HepG2 (cell line): ENCODE data around the gene MVP. TPM values are rescaled to one million over a fixed set of nuclear protein-coding genes. Genes with fewer than 3 reads are reported as not detected.

Experiments
- CREB1 ChIP-seq, 2 experiments: fragments of 450-650 bp in 1 of 2; IDR thresholded peaks; 2 replicates each; pipeline ENCODE4 v1.6.1; 2016 to 2017; ENCODE audit warnings: control low read depth in 1 of 2, mild to moderate bottlenecking in 1 of 2, missing compliant biosample characterization in 1 of 2, missing genetic modification characterization in 1 of 2
- EP300 ChIP-seq, 3 experiments: sonication (generic) in 1 of 3; formaldehyde crosslinking in 1 of 3; IDR thresholded peaks; 2 replicates each; pipeline versions ENCODE4 v1.5.1 to v1.6.1; 2011 to 2020; ENCODE audit warnings: low read depth in 2 of 3, low read length in 2 of 3, borderline replicate concordance in 1 of 3, improper control_type of control experiment in 1 of 3, mild to moderate bottlenecking in 1 of 3, missing genetic modification reagents in 1 of 3, moderate library complexity in 1 of 3
- IRF9 ChIP-seq: sonication (generic); formaldehyde crosslinking; IDR thresholded peaks from 2 replicates; pipeline ENCODE4 v1.8.0; 2022; ENCODE audit warnings: missing genetic modification reagents, mild to moderate bottlenecking, borderline replicate concordance
- KMT2A ChIP-seq: sonication (generic); formaldehyde crosslinking; IDR thresholded peaks from 2 replicates; pipeline ENCODE4 v1.4.0; 2020; ENCODE audit warnings: missing genetic modification reagents
- LCORL ChIP-seq, 2 experiments: fragments of 450-650 bp in 1 of 2; sonication (generic) in 1 of 2; formaldehyde crosslinking in 1 of 2; IDR thresholded peaks; 2 replicates each; pipeline versions ENCODE4 v1.5.0 to v1.6.1; 2017 to 2020; ENCODE audit warnings: antibody characterized with exemption in 1 of 2, missing genetic modification reagents in 1 of 2
- MIER3 ChIP-seq: IDR thresholded peaks from 2 replicates; pipeline ENCODE4 v1.6.1; 2016; ENCODE audit warnings: missing compliant biosample characterization, borderline replicate concordance
- MIXL1 ChIP-seq: IDR thresholded peaks from 2 replicates; pipeline ENCODE4 v1.6.1; 2016
- NFE2L2 ChIP-seq: fragments of 150-350 bp; IDR thresholded peaks from 2 replicates; pipeline ENCODE4 v1.6.1; 2014; ENCODE audit warnings: low read length
- NR1H2 ChIP-seq: sonication (generic); formaldehyde crosslinking; IDR thresholded peaks from 2 replicates; pipeline ENCODE4 v1.8.1; 2022; ENCODE audit warnings: low read depth, missing genetic modification reagents, borderline replicate concordance
- RCOR2 ChIP-seq: IDR thresholded peaks from 2 replicates; pipeline ENCODE4 v1.6.1; 2016; ENCODE audit warnings: missing biosample characterization, missing genetic modification reagents
- RFX3 ChIP-seq: IDR thresholded peaks from 2 replicates; pipeline ENCODE4 v1.6.1; 2016; ENCODE audit warnings: missing biosample characterization, missing genetic modification reagents
- RFXAP ChIP-seq: sonication (generic); formaldehyde crosslinking; IDR thresholded peaks from 2 replicates; pipeline ENCODE4 v1.4.0; 2020; ENCODE audit warnings: missing genetic modification reagents, borderline replicate concordance
- SNAPC2 ChIP-seq: sonication (generic); formaldehyde crosslinking; IDR thresholded peaks from 2 replicates; pipeline ENCODE4 v1.8.1; 2022; ENCODE audit warnings: mild to moderate bottlenecking, missing genetic modification reagents
- ZBTB7B ChIP-seq: sonication (generic); formaldehyde crosslinking; IDR thresholded peaks from 2 replicates; pipeline ENCODE4 v1.4.0; 2020; ENCODE audit warnings: missing genetic modification reagents
- ZFP36L2 ChIP-seq: sonication (generic); formaldehyde crosslinking; IDR thresholded peaks from 2 replicates; pipeline ENCODE4 v1.4.0; 2020; ENCODE audit warnings: missing genetic modification reagents
- ZFP90 ChIP-seq: sonication (generic); formaldehyde crosslinking; IDR thresholded peaks from 2 replicates; pipeline ENCODE4 v1.8.0; 2022; ENCODE audit warnings: missing genetic modification reagents, mild to moderate bottlenecking, inconsistent platforms, borderline replicate concordance
- ZNF264 ChIP-seq: sonication (generic); formaldehyde crosslinking; IDR thresholded peaks from 2 replicates; pipeline ENCODE4 v1.4.0; 2020; ENCODE audit warnings: missing genetic modification reagents
- ZNF343 ChIP-seq: sonication (generic); formaldehyde crosslinking; IDR thresholded peaks from 2 replicates; pipeline ENCODE4 v1.4.0; 2020; ENCODE audit warnings: mild to moderate bottlenecking, missing genetic modification reagents
- ZNF350 ChIP-seq: sonication (generic); formaldehyde crosslinking; IDR thresholded peaks from 2 replicates; pipeline ENCODE4 v1.4.0; 2020; ENCODE audit warnings: mild to moderate bottlenecking, low read depth, missing genetic modification reagents, borderline replicate concordance
- ZNF83 ChIP-seq: sonication (generic); formaldehyde crosslinking; IDR thresholded peaks from 2 replicates; pipeline ENCODE4 v1.4.0; 2020; ENCODE audit warnings: missing genetic modification reagents, mild to moderate bottlenecking, borderline replicate concordance
- polyA plus RNA-seq, 8 experiments: library from polyadenylated mRNA; depleted of rRNA in 3 of 8; stranded (reverse) in 7 of 8; unstranded in 1 of 8; fragments of >200 nt; fragmentation: Illumina TruSeq in 4 of 8; extraction: Trizol in 4 of 8; gene quantifications; 2 replicates each; pipeline versions ENCODE4 v1.2.1 to v1.2.3, GENCODE V29; 2011 to 2016; ENCODE audit warnings: low read depth in 4 of 8, missing spikeins in 1 of 8, mixed read lengths in 1 of 8; ENCODE audit not compliant: insufficient read depth in 1 of 8
- total RNA-seq, 5 experiments: library from RNA; depleted of rRNA; stranded (reverse); fragments of >200 nt; fragmentation: Illumina TruSeq; extraction: Trizol; gene quantifications; 2 replicates each; pipeline ENCODE4 v1.2.3, GENCODE V29; 2016; ENCODE audit warnings: low read depth in 1 of 5
- TF ChIP-seq, protein P1 (sequence below): sonication (generic); formaldehyde crosslinking; IDR thresholded peaks from 2 replicates; pipeline ENCODE4 v1.4.0; 2020; ENCODE audit warnings: mild to moderate bottlenecking, missing genetic modification reagents, borderline replicate concordance
- TF ChIP-seq, protein P2 (sequence below): sonication (generic); formaldehyde crosslinking; IDR thresholded peaks from 2 replicates; pipeline ENCODE4 v1.5.0; 2020; ENCODE audit warnings: mild to moderate bottlenecking, missing genetic modification reagents, borderline replicate concordance
- TF ChIP-seq, protein P3 (sequence below): sonication (generic); formaldehyde crosslinking; IDR thresholded peaks from 2 replicates; pipeline ENCODE4 v1.8.1; 2023; ENCODE audit warnings: missing genetic modification reagents, mild to moderate bottlenecking, borderline replicate concordance

The MVP gene
- total and polyA plus RNA-seq, 2 of the 13 experiments (the other 11 are each of a cell fraction or from before 2014, with no cell fraction given) = 22.9 to 43.5 TPM

GRCh38 chr16:29815793-29816693 lies 4.2 kb upstream of the MVP start, which contains the start of gene PAGR1 (continued):
- TF ChIP-seq, protein P1, sequence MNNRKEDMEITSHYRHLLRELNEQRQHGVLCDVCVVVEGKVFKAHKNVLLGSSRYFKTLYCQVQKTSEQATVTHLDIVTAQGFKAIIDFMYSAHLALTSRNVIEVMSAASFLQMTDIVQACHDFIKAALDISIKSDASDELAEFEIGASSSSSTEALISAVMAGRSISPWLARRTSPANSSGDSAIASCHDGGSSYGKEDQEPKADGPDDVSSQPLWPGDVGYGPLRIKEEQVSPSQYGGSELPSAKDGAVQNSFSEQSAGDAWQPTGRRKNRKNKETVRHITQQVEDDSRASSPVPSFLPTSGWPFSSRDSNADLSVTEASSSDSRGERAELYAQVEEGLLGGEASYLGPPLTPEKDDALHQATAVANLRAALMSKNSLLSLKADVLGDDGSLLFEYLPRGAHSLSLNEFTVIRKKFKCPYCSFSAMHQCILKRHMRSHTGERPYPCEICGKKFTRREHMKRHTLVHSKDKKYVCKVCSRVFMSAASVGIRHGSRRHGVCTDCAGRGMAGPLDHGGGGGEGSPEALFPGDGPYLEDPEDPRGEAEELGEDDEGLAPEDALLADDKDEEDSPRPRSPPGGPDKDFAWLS = no peak; the same call in 1 of the 2 replicates
- peak; percentile 35; the same call in 1 of the 2 replicates for TF ChIP-seq RCOR2 (CRISPR knock-in tag)
- TF ChIP-seq, protein P2, sequence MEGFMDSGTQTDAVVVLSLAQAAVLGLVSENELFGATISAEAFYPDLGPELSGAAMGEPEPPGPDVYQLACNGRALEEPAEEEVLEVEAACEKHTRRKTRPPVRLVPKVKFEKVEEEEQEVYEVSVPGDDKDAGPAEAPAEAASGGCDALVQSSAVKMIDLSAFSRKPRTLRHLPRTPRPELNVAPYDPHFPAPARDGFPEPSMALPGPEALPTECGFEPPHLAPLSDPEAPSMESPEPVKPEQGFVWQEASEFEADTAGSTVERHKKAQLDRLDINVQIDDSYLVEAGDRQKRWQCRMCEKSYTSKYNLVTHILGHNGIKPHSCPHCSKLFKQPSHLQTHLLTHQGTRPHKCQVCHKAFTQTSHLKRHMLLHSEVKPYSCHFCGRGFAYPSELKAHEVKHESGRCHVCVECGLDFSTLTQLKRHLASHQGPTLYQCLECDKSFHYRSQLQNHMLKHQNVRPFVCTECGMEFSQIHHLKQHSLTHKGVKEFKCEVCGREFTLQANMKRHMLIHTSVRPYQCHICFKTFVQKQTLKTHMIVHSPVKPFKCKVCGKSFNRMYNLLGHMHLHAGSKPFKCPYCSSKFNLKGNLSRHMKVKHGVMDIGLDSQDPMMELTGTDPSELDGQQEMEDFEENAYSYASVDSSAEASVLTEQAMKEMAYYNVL (CRISPR knock-in tag) = peak; percentile 95
- TF ChIP-seq IRF9 (CRISPR knock-in tag) = peak; percentile 90
- peak; percentile 85 for TF ChIP-seq CREB1 (IDR thresholded peaks at IDR 0.05)
- TF ChIP-seq CREB1 (CRISPR knock-in tag; IDR thresholded peaks at IDR 0.05) = no peak; the same call in none of the 2 replicates
- TF ChIP-seq ZNF83 (CRISPR knock-in tag) = no peak
- TF ChIP-seq MIER3 = peak; percentile 89
- peak; percentile 44; the same call in 1 of the 2 replicates for TF ChIP-seq KMT2A
- peak; percentile 67; the same call in 1 of the 2 replicates for TF ChIP-seq RFXAP (CRISPR knock-in tag)
- TF ChIP-seq NFE2L2 = peak; percentile 2; the same call in 1 of the 2 replicates
- no peak for TF ChIP-seq RFX3
- TF ChIP-seq, protein P3, sequence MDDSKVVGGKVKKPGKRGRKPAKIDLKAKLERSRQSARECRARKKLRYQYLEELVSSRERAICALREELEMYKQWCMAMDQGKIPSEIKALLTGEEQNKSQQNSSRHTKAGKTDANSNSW (CRISPR knock-in tag) = peak; percentile 84; the same call in 1 of the 2 replicates
- peak; percentile 94 for TF ChIP-seq ZNF343 (CRISPR knock-in tag)
- no peak for TF ChIP-seq NR1H2 (CRISPR knock-in tag)
- peak in 1 of 2 experiments; percentile 75; a peak in 2 of 4 replicates for TF ChIP-seq EP300 (IDR thresholded peaks at IDR 0.05; ENCODE audit: low read depth in 2 of 2, low read length in 2 of 2)
- TF ChIP-seq EP300 (CRISPR knock-in tag; IDR thresholded peaks at IDR 0.05; ENCODE audit: borderline replicate concordance) = peak; percentile 40; the same call in 1 of the 2 replicates
- TF ChIP-seq ZFP90 = peak; percentile 84; the same call in 1 of the 2 replicates
- no peak; the same call in 1 of the 2 replicates for TF ChIP-seq SNAPC2 (CRISPR knock-in tag)
- TF ChIP-seq ZNF350 (CRISPR knock-in tag) = peak; percentile 90; the same call in 1 of the 2 replicates
- peak; percentile 73; the same call in 1 of the 2 replicates for TF ChIP-seq ZBTB7B (CRISPR knock-in tag)
- peak; percentile 40; the same call in 1 of the 2 replicates for TF ChIP-seq MIXL1 (CRISPR knock-in tag)
- TF ChIP-seq LCORL (IDR thresholded peaks at IDR 0.05) = no peak
- TF ChIP-seq LCORL (CRISPR knock-in tag; IDR thresholded peaks at IDR 0.05) = peak; percentile 73; the same call in 1 of the 2 replicates
- TF ChIP-seq ZNF264 (CRISPR knock-in tag) = 0 out of 2 replicates have a peak, but pooled peaks have one; percentile 52
- TF ChIP-seq ZFP36L2 = peak; percentile 28; the same call in 1 of the 2 replicates
